Neutrophil (primary cell): ENCODE data around the gene C14orf119.

Experiments
- H3K27ac ChIP-seq: fragments of 200-600 bp; sonication (generic); 2 replicates; pipeline ENCODE4 v1.5.1; 2016; ENCODE audit warnings: mild to moderate bottlenecking, moderate library complexity
- H3K27me3 ChIP-seq: fragments of 200-600 bp; sonication (generic); 2 replicates; pipeline ENCODE4 v1.6.0; 2016; ENCODE audit warnings: mild to moderate bottlenecking
- H3K36me3 ChIP-seq: fragments of 200-600 bp; sonication (generic); 2 replicates; pipeline ENCODE4 v1.5.1; 2017
- H3K4me1 ChIP-seq, 2 experiments: fragments of 200-600 bp in 1 of 2; sonication (generic) in 1 of 2; 1 replicate in 1 of 2; 2 replicates in 1 of 2; pipeline versions ENCODE4 v1.5.1 to v1.6.1; 2013 to 2016; ENCODE audit warnings: low read depth in 1 of 2, low read length in 1 of 2, mild to moderate bottlenecking in 1 of 2, moderate library complexity in 1 of 2; ENCODE audit not compliant: control insufficient read depth in 1 of 2, insufficient read depth in 1 of 2
- H3K4me3 ChIP-seq, 2 experiments: fragments of 200-600 bp in 1 of 2; sonication (generic) in 1 of 2; 1 replicate in 1 of 2; 2 replicates in 1 of 2; pipeline ENCODE4 v1.5.1; 2013 to 2016; ENCODE audit warnings: low read depth in 1 of 2, low read length in 1 of 2, mild to moderate bottlenecking in 1 of 2, moderate library complexity in 1 of 2
- H3K9me3 ChIP-seq: fragments of 200-600 bp; sonication (generic); 2 replicates; pipeline ENCODE4 v1.5.1; 2016
- CTCF ChIP-seq: fragments of 200-600 bp; sonication (generic); IDR thresholded peaks from 2 replicates; pipeline ENCODE4 v1.5.1; 2016; ENCODE audit warnings: antibody characterized with exemption

C14orf119 gene

GRCh38 chr14:23101986-23102625 is 6.8 kb downstream of the C14orf119 start:
- peaks cover 21 to 27% of the 10 kb centered on the region in 2 experiments for H3K4me1 ChIP-seq
- H3K36me3 ChIP-seq = peaks cover 17% of the 10 kb centered on the region
- no peak for TF ChIP-seq CTCF
- H3K27me3 ChIP-seq = no peaks in the 10 kb centered on the region
- no peaks in the 10 kb centered on the region for H3K9me3 ChIP-seq
- no peak overlapping the region for H3K4me3 ChIP-seq
- peak overlapping the region; percentile 55 for H3K27ac ChIP-seq

DNA sequence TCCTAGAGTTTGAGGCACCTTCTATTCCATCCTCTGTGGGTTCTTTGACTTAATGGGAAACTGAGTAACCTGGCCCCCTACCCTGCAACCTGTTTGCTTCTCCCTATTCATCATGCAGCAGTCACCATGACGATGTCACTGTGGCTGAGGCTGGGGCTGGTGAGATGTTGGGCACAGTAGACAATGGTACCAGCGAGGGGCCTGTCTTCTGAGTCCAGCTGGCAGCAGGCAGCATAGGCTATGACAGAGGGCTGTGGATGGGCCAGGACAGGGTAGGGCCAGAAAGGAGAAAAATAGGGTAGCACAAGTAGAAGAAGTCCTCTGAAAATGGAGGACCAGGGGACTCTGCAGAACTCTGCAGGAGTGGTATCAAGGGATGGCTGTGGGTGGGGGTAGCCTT is 7.5 kb downstream of the C14orf119 start:
- peaks cover 14 to 20% of the 10 kb centered on the region in 2 experiments for H3K4me1 ChIP-seq
- H3K27me3 ChIP-seq = no peaks in the 10 kb centered on the region
- no peak for TF ChIP-seq CTCF
- no peaks in the 10 kb centered on the region for H3K9me3 ChIP-seq
- H3K27ac ChIP-seq = peak overlapping the region; percentile 55
- peaks cover 14% of the 10 kb centered on the region for H3K36me3 ChIP-seq
- no peak overlapping the region for H3K4me3 ChIP-seq

GRCh38 chr14:23103581-23103980 is 8.3 kb downstream of the C14orf119 start:
- Histone ChIP-seq H3K4me3 (no peak overlapping the region), H3K9me3 (no peaks in the 10 kb centered on the region), H3K4me1 (peaks cover 13 to 18% of the 10 kb centered on the region in 2 experiments), H3K27ac (no peak overlapping the region), H3K36me3 (peaks cover 6% of the 10 kb centered on the region), H3K27me3 (no peaks in the 10 kb centered on the region)
- no peak for TF ChIP-seq CTCF

- Histone ChIP-seq H3K4me3 (no peak overlapping the region), H3K4me1 (peaks cover 13 to 18% of the 10 kb centered on the region in 2 experiments), H3K27ac (no peak overlapping the region), H3K36me3 (peaks cover under 1% of the 10 kb centered on the region), H3K27me3 (no peaks in the 10 kb centered on the region), H3K9me3 (no peaks in the 10 kb centered on the region)
- TF ChIP-seq CTCF = no peak
Observed at GRCh38 chr14:23104070-23104590, 8.8 kb downstream of the C14orf119 start.

- Histone ChIP-seq H3K4me1 (peaks cover 17 to 21% of the 10 kb centered on the region in 2 experiments), H3K4me3 (no peak within 1 kb of the TSS), H3K36me3 (no peaks in the 10 kb centered on the region), H3K9me3 (no peaks in the 10 kb centered on the region), H3K27me3 (no peaks in the 10 kb centered on the region), H3K27ac (no peak within 1 kb of the TSS)
- no peak for TF ChIP-seq CTCF
Observed at GRCh38 chr14:23104591-23105347, 9.5 kb downstream of the C14orf119 start, which contains the start of gene CIROP. Gene CIROP, minus strand, starts transcription at chr14:23104989. Its CDS starts 69 bp downstream, at chr14:23104920.
